HFF-Myc (cell line): ENCODE results near the gene ABHD12.

Source experiments
- DNase-seq: peaks from one replicate; pipeline ENCODE4 v3.0.0-alpha.2; 2011; ENCODE audit warnings: low read depth; ENCODE audit errors: extremely low read depth
- H3K4me3 ChIP-seq: replicated peaks from 2 replicates; pipeline ENCODE4 v1.5.1; 2011; ENCODE audit warnings: low read depth, mild to moderate bottlenecking, control low read depth, low read length
- CTCF ChIP-seq: IDR thresholded peaks from 2 replicates; pipeline ENCODE4 v1.5.1; 2012; ENCODE audit warnings: mild to moderate bottlenecking, low read depth, low read length, control low read depth; ENCODE audit errors: missing control alignments

ABHD12 gene

DNA sequence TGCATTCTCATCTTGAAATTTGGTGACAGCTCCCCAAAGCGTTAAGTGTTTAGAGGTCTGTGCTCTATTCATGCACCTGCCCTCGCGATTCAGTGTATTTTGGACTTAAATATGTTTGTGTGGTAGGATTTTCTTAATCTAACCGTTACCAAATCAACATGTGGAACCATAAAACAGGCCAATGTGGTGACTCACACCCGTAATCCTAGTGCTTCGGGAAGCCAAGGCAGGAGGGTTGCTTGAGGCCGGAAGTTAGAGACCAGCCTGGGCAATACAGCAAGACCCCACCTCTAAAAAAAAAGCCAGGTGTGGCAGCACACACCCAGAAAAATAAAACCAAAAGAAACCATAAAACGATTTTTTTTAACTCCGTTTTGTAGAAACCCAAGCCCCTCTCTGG lies 111.2 kb downstream of the ABHD12 start:
- H3K4me3 ChIP-seq, result no peak overlapping the region
- no peak for TF ChIP-seq CTCF
- no peak for DNase-seq

- TF ChIP-seq CTCF, result no peak
- no peak overlapping the region for H3K4me3 ChIP-seq
- DNase-seq, result no peak
These were observed 111.8 kb downstream of the ABHD12 start for GRCh38 chr20:25278636-25279361.

- H3K4me3 ChIP-seq, result no peak overlapping the region
- no peak for TF ChIP-seq CTCF
- DNase-seq, result no peak
These were observed 112.6 kb downstream of the ABHD12 start for GRCh38 chr20:25277941-25278521.

DNA sequence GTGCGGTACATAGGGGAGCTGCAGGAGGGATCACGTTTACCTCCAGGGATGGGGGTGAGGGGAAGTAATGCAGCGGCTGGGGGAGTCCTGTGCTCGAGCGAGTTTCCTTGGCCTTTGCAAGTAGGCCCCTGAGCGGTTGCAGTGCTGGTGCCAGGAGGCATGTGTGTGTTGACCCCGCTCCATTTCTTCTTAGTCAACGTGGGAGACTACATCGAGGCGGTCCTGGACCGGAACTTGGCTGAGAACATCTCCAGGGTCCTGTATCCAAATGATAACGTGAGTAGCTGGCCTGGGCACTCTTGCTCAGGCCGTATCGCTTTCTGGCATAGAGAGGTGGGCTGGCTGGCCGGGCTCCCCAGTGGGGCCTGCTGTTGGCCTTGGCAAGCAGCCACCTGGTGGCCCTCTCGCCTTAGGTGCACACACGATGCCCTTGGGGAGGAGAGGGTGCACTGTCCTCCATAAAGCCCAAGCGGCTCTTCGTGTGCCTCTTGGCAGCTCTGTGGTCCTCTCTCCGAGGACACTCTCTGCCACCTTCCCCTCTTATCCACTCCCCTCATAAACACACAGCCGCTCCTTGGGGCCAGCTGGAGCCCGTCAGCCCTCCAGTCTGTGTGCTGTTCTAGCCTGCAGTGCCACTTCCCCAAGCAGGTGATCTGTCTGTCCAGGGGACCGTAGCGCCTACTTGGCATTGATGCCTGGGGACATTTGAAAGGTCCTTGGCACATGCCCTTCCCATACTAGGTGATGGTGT lies 113.4 kb downstream of the ABHD12 start:
- H3K4me3 ChIP-seq, result no peak overlapping the region
- no peak for DNase-seq
- TF ChIP-seq CTCF, result no peak

DNA sequence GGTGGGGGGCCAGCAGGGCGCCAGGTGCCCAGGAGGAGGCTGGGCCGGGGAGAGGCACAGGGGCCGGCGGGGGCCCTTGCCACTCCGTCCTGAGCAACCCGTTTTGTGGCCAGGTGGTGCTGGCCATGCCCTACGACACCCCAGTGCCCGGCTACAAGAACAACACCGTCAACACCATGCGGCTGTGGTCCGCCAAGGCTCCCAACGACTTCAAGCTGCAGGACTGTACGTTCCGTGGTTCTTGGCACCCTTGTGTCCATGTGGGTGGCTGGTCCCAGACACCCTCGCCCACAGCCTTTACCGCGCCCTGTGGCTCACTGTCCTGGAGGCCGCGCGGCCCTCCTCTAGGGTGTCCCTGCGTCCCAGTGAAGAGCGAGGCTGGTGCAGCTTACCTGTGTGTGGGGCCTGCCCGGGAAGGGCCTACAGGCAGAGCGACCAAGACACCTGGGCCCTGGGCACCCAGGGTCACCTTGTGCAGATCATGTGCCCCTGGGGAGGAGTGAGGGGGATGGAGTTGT lies 114.0 kb downstream of the ABHD12 start:
- TF ChIP-seq CTCF, result no peak
- no peak for DNase-seq
- H3K4me3 ChIP-seq, result no peak overlapping the region

GRCh38 chr20:25275813-25276532 lies 114.7 kb downstream of the ABHD12 start:
- no peak for TF ChIP-seq CTCF
- H3K4me3 ChIP-seq, result no peak overlapping the region
- DNase-seq, result no peak
